ENCODE data around the gene EMC7.
"Not testable (repeated sequence)": the region's sequence is repeated elsewhere in the genome, so short reads cannot be mapped to it uniquely, and the experiment has no call there.

The EMC7 gene

DNA sequence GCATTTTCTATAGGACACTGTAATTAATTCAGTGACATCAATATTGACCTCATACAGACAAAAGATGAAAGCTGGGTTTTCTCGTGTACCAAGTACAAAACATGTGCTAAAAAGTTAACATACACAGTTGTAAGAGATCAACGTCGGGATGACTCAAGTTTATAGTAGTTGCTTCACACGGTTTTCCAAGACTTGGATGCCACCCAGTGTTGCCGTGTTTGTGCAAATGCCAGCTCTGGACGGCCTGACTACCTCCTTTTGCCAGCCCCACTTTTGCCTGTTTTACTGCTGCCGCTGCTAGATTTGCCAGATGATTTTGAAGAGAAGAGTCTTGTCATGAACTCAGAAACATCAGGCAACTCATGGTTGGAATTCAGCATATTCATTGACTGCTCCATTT lies 17.6 kb downstream of the EMC7 start:
- DNase-seq, result no peak

DNA sequence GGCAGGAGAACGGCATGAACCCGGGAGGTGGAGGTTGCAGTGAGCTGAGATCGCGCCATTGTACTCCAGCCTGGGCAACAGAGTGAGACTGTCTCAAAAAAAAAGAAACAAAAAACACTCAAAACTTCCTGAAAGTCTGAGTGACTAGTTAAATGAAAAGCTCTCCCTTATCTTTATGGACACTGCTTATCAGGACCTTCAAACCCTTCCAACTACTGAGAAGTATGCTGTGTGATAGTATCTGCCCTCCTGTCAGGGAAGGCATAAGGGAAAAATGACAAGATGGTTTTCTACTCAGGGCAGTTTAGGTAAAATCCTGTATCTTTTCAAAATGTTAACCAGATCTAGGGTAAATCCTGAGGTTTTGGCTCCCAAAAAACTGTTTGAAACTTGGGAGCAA lies 21.8 kb downstream of the EMC7 start:
- DNase-seq, result no peak

DNA sequence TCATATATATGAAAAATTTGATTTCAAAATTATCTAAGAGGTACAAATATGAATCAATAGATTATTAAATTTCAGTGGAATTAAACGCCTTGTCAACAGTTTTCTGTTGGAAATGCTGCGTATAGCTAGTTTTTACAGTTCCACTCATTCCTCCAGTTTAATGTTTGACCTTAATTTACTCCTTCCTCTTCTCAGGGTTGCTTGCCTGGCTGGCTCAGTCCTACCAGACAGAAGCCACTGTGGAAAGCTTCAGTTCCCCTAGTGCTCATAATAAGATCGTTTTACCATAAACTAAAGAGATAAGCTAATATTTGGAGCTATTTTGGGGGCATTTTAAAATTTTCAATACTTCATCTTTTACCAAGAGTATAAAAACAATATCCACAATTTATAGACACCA lies 22.8 kb downstream of the EMC7 start:
- no peak for DNase-seq

DNA sequence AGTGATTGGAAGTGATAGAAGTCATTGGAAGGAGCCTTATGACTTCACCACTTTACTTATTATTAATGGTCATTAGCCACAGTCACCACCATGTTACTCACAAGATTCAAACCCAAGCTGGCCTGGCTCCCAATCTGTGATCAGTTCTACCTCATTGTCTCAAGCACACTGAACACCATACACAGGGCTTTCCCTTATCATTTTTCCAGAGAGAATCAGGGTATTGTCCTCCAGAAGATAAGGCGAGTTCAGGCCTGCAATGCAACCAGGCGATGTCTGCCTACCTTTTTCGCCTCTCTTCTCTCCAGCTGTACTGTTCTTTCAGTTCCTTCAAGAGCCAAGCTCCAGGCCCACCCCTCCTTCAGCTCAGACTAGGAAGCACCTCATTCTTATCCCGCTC lies 24.9 kb downstream of the EMC7 start:
- DNase-seq, result no peak

DNA sequence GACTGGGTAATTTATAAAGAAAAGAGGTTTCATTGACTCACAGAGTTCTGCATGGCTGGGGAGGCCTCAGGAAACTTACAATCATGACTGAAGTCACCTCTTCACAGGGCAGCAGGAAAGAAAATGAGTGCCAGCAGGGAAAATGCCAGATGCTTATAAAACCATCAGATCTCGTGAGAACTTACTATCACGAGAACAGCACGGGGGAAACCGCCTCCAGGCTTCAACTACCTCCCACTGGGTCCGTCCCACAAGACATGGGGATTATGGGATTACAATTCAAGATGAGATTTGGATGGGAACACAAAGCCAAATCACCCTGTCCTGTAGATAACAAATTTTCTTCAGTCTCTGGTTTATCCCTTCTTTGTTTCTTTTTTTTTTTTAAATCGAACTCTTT lies 31.7 kb downstream of the EMC7 start:
- DNase-seq, result no peak

DNA sequence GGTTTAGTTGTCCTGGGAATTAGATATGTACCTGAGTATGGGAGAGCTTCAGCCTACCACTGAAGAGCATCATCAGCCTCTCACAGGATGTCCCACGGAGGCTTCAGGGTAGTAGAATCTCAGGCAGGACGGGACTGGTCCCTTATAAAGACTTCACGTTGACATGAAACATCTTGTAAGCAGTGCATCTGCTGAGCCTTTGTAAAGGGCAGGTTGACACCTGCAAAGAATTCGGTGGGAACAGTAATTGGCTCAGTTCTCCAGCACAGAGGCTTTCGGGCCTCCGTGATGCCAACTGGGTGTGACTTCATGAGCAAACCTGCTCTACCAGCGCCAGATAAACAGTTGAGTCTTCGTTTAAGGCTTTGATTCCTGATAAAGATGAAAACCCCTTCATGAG lies 35.7 kb downstream of the EMC7 start:
- no peak for DNase-seq

DNA sequence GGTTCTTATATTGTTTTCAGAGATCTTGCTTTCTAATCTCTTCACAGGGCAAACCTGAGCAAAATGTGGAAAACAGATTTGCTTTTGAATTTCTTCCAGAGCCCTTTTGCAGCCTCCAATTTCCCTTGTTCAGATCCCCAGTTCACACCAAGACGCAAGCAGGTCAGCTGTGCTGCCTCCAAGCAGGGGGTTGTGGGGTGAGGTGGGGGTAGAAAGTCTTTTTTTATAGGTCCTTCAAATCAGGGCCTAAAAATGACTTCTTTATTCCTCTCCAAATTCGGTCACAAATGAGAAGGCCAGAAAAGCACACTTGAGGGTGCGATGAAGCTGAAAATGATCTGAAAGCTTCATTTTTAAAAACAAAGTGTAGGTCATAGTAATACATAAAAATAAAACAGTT lies 36.4 kb downstream of the EMC7 start:
- no peak for DNase-seq

DNA sequence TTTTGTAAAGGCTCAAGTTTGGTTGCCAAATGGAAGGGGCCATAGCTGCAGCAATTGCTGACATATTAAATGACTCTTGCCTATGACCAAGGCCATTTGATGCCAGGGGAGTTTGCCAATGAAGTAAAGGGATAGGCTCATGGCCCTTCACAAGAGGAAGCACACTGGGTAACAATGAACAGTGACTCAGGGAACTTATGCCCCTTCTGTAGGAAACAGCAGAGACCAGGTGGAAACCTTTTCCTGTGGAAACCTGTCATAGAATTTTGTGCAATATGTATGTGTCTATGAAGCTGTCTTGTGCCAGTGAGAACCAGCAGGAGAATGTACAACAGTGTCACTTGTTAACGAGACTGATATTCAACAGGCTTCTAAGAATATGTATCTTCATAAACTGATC lies 37.2 kb downstream of the EMC7 start:
- no peak for DNase-seq

DNA sequence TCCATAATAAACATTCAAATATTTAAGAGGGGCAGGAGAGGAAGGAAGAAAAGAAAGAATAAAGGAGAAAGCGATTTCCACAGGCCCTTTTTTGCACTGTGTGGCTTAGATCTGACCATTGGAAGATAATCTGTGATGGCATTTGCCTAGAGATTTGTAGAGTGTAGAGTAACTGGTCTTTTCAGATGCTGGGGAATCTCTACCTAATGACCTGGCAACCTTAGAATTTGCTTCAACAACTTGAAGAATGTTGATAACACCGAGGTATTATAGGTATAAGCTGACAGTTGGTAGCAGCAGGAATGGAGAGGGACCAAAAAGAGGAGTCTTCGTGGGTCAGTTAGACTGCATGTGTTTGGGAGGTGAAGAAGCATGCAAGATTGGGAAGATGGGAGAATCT lies 41.7 kb downstream of the EMC7 start:
- DNase-seq, result no peak

DNA sequence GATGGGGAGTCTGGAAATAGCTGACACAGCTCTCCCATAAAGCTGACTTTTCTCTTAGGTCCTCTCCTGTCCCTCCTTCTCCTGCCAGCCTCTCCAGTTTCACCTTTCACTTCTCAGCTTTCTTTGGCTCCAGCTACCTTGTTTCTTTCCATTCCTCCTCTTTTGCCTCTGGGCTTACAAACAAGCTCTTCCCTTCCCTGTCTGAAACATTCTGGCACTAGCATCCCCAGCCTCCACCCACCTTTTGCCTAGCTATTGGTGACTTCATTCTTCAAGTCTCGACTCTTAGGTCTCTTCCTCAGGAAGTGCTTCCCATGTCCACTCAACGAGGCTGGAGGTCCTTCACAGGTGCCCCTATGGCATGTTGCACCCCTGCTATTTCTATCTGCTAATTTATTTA lies 42.2 kb downstream of the EMC7 start:
- no peak for DNase-seq

DNA sequence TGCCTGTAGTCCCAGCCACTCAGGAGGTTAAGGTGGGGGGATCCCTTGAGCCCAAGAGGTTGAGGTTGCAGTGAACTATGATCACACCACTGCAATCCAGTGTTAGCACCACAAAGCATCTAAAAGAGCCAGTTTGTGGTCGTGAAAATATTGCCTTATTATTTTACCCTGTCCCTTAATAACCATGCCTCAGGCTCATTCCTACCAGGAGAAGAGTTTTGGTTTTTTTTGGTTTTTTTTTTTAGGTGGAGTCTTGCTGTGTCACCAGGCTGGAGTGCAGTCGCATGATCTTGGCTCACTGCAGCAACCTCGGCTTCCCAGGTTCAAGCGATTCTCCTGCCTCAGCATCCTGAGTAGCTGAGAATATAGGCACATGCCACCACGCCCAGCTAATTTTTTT lies 44.8 kb downstream of the EMC7 start:
- DNase-seq, result no peak

DNA sequence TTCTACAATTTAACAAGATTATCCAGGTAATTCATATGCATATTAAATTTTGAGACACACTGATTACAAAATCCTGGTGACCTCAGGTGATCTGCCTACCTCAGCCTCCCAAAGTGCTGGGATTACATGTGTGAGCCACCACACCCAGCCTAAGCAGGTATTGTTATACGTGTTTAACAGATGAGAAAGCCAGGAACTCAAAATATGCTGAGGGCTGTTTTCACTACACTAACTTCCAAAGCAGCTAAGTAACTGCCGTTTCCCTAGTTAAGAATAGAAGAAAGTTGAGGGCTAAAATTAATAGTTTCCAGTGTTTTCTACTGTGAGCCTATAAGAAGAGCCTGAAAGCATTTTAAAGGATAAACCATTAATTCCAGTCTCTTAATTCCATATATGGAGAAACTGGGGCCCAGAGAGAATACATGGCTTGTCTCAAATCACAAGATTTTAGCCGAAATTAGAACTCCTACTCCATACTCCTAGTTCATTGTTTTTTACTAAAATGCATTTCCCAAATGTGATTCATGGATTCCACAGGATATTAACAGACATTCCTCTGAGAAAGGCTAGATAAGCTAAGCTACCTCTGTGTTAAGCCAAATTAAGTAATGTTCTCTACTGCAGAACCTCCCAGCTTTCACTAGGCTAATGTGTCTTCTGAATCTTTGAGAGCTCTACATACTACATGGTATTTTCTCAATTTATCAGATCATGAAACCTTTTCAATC lies 45.6 kb downstream of the EMC7 start:
- no peak for DNase-seq

DNA sequence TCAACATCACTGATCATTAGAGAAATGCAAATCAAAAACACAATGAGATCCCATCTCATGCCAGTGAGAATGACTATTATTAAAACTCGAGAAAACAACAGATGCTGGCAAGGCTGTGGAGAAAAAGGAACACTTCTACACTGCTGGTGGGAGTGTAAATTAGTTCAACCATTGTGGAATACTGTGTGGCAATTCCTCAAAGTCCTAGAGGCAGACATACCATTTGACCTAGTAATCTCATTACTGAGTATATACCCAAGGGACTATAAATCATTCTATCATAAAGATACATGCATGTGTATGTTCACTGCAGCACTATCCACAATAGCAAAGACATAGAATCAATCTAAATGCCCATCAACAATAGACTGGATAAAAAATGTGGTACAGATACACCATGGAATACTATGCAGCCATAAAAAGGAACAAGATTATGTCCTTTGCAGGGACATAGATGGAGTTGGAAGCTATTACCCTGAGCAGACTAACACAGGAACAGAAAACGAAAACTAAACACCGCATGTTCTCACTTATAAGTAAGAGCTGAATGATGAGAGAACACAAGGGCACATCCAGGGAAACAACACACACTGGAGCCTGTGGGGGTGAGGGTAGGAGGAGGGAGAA lies 47.5 kb downstream of the EMC7 start:
- no peak for DNase-seq

DNA sequence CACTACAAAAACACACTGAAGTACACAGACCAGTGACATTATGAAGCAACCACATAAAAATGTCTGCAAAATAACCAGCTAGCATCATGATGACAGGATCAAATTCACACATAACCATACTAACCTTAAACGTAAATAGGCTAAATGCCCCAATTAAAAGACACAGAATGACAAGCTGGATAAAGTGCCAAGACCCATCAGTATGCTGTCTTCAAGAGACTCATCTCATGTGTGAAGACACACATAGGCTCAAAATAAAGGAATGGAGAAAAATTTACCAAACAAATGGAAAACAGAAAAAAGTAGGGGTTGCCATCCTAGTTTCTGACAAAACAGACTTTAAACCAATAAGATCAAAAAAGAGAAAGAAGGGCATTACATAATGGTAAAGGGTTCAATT lies 51.3 kb downstream of the EMC7 start:
- not testable (repeated sequence) for DNase-seq

DNA sequence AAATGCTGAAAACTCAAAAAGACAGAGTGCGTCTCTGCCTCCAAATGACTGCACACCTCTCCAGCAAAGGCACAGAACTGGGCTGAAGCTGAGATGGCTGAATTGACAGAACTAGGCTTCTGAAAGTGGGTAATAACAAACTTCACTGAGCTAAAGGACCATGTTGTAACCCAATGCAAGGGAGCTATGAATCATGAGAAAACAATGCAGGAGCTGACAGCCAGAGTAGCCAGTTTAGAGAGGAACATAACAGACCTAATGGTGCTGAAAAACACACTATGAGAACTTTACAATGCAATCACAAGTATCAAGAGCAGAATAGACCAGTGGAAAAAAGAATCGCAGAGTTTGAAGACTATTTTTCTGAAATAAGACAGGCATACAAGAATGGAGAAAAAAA lies 52.5 kb downstream of the EMC7 start:
- no peak for DNase-seq

DNA sequence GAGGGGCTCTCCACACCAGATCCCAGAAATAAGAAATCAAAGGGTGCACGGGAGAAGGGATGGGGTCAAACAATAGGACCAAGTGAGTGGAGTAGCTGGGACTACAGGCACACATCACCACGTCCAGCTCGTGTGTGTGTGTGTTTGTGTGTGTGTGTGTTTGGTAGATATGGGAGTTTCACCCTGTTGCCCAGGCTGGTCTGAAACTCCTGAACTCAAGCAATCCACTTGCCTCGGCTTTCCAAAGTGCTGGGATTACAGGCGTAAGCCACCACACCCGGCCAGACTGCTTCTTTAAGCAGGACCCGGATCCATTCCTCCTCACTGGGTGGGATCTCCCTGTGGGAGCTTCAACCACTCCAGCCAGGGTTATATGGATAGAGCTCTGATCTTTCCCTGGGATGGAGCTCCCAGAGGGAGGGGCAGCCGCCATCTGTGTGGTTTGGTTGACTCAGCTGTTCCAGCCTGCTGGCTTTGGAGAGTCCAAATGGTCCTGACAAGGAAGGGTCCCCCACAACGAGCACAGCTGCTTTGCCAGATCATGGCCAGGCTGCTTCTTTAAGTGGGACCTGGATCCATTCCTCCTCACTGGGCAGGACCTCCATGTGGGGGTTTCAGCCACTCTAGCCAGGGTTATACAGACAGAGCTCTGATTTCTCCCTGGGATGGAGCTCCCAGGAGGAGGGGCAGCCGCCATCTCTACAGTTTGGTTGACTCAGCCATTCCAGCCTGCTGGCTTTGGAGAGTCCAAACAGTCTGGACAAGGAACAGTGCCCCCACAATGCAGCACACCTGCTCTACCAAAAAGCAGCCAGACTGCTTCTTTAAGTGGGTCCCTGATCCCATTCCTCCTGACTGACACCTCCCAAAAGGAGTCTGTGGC lies 53.5 kb downstream of the EMC7 start:
- no peak for DNase-seq

DNA sequence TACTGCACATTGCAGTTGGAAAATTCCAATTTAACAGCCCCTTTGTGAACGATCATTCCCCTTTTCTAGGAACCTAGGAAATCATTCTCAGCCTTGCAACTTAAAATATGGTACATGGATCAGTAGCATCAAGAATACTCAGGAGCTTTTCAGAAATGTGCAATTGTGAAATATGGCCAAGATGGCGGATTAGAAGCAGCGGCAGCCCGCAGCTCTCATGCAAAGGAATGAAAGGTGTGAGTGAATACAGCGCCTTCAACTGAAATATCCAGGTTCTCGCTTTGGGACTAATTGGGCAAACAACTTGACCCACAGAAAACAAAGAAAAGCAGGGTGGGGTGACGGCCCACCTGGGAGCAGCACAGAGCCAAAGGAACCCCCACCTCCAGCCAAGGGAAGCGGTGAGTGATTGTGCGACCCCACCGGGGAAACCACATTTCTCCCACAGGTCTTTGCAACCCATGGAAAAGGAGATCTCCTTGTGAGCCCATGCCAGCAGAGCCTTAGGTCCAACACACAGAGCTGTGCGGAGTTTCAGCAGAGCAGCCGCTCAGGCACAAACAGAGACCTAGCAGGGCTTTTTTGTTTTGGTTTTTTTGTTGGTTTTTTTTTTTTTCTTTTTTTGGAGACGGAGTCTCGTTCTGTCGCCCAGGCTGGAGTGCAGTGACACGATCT lies 55.1 kb downstream of the EMC7 start:
- no peak for DNase-seq

DNA sequence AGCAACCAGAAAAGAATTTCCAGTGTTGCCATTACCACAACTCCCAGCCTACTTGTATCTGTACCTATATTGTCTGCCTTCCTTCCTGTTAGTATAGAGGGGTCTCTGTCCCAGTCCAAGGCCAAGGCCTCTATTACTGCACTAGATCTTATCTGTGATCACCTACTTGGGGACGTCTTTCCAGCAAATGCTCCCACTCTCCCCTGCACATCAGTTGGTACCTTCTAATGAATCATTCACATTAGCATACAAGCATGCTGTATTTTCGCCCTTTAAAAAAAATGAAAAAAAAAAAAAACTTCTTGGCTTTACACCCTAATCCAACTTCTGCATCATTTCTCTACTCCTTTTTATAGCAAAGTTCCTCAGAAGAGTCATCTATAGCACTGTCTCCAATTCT lies 57.8 kb downstream of the EMC7 start:
- no peak for DNase-seq

DNA sequence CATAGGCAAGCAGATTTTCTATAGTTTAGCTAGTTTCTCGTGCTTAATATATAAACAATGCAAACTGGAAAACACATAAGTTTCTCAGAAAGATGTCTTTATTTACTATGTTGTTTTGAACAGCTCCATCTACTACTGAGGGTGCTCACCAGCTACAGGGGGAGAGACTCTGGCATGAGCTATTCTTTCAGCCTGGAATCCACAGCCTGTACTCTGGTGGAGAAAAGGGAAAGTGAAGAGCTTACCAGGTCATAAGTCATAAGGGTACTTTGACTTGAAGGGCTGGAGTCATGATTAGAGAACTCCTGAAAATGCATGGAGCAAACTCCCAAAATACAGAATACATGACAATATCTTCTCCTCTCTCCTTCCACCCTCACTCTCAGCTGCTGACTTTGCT lies 58.3 kb downstream of the EMC7 start:
- no peak for DNase-seq

DNA sequence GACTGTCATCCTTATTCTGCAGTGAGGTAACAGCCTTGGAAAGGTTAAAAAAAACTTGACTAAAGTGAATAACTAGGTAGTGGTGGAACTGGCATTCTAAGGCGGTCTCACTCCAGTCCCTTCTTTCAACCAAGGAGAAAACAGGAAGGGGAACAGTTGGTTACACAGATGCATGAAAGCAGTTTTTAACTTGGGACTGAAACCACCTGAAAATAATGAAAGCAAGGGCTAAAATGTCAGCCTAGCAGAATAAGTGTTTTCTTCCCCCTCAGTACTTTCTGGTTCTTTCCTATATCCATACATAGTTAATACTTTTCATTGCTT lies 61.9 kb downstream of the EMC7 start:
- no peak for DNase-seq

DNA sequence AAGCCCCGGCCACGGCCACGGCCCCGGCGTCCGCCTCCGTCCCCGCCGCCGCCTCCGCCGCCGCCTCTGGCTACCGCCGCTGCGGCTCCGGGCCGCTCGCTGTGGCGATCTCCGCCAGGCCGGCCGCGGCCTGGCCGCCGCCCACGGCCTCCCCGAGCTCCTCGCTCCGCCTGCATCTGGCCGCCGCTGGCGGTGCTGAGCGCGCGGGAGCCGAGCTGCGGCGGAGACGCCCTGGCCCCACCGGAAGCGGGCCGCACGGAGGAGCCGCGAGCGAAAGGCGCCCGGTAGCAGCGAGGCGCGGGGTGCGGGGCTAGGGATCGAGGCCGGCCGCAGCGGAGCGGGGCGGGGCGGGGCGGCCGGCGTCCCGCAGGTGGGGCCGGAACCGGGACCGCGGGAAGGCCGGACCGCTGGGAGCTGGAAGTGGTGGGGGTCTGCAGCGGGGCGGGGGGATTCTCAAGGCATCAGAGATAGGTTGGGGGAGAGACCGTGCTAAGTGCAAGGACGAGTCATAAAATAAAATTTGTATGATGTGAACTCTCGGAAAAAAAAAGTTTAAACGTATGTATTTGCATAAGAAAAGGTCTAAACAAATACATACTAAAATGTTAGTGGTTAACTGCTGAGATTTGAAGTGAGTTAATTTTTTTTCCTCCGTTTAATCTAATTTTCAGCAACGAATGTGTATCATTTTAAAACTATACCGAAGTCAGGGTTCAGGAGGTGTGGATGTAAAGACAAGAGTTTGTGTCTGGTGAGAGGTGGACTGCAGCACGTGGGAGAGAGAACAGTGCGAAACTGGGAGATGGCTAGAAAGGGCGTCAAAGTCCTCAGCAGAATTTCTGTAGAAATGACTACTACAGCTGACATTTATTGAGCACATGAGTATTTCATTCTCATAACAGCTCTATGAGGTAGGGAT lies 62.5 kb downstream of the EMC7 start, which contains the start of gene AVEN:
Gene AVEN (minus strand): TSS at position 334 of the 919 bp plus-strand sequence. CDS start 158 bp downstream, at position 176.
- peak; percentile 69 for DNase-seq
